AG04450 (cell line): ENCODE measurements around the gene GSE1. TPM values are rescaled to one million over a fixed set of nuclear protein-coding genes. Genes with fewer than 3 reads are reported as not detected.

Experiments used
- CTCF ChIA-PET: fragments of 300-600, 350-600 bp; formaldehyde crosslinking; extraction: SDS; loops from one replicate; lab custom pipeline; 2022; ENCODE audit warnings: antibody characterized with exemption, inconsistent platforms; lab: Charles Lee
- POLR2A ChIA-PET: fragments of 350-600 bp; formaldehyde crosslinking; extraction: SDS; loops from one replicate; lab custom pipeline; 2021; ENCODE audit warnings: antibody characterized with exemption, inconsistent platforms; lab: Yijun Ruan, JAX
- DNase-seq: peaks from one replicate; pipeline ENCODE4 v3.0.0-alpha.2; 2011; ENCODE audit warnings: low read depth, low spot score
- H3K27ac ChIP-seq: one replicate; pipeline ENCODE4 v1.5.1; 2012; ENCODE audit warnings: low read depth, low read length, control low read depth
- H3K27me3 ChIP-seq: one replicate; pipeline ENCODE4 v1.6.0; 2012; ENCODE audit warnings: low read length; ENCODE audit not compliant: control insufficient read depth, insufficient read depth
- H3K4me3 ChIP-seq: 2 replicates; pipeline ENCODE4 v1.5.1; 2011; ENCODE audit warnings: mild to moderate bottlenecking, low read depth, low read length, control low read depth
- H3K9me3 ChIP-seq: 2 replicates; pipeline ENCODE4 v1.5.1; 2012; ENCODE audit warnings: low read length; ENCODE audit not compliant: control insufficient read depth, insufficient read depth
- polyA plus RNA-seq: library from polyadenylated mRNA; depleted of rRNA; stranded (reverse); fragments of >200 nt; gene quantifications from 2 replicates; pipeline ENCODE4 v1.2.3, GENCODE V29; 2011
- TF ChIP-seq, protein P1 (sequence below): IDR thresholded peaks from 2 replicates; pipeline ENCODE4 v1.5.1; 2011; ENCODE audit warnings: low read depth, low read length, control low read depth, inconsistent platforms

GSE1 gene
- polyA plus RNA-seq, 1 experiment: 18.2 TPM

DNA sequence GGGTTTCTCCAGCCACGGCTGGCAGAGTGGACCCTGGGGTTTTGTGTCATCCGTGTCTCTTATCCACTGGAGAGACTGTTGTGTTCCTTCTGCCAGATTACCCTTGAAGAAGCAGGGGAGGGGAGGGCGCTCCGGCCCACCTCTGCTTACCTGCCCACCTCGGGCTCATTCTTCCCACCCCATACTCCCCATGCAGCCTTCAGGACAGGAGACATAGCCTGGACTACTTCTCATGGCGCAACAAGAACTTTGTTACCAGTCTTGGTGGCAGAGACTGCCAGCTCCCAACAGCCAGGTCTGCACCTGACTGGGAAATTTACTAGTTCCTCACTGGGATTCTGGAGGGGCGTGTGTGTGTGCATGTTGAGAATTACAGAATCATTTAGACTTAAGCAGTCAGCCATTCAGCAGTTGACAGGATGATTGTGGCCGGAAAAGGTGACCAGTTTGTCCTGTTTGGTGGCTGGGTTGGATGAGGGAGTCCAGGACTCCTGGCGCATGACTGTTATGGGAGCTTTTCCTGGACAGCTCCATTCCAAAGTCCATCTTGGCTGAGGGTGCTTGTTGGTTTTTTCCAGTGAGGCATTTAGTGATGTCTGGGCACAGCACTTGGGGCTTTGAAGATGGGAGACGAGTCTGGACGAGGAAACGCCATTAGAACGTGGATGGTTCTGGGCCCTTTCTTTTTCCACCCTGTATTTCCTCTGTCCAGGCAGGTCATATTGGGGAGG, 8.7 kb downstream of the GSE1 start:
- Histone ChIP-seq H3K9me3 (no peaks in the 10 kb centered on the region; the same call in 1 of the 2 replicates), H3K27me3 (no peaks in the 10 kb centered on the region), H3K27ac (no peak overlapping the region), H3K4me3 (no peak overlapping the region)
- ChIA-PET CTCF (no interaction called here), POLR2A (interaction anchor here (0.6 kb wide), 1 partner anchor 161 kb away, joined by 3 read pairs; no protein-coding TSS in a partner anchor)
- no peak for DNase-seq
- TF ChIP-seq, protein P1, sequence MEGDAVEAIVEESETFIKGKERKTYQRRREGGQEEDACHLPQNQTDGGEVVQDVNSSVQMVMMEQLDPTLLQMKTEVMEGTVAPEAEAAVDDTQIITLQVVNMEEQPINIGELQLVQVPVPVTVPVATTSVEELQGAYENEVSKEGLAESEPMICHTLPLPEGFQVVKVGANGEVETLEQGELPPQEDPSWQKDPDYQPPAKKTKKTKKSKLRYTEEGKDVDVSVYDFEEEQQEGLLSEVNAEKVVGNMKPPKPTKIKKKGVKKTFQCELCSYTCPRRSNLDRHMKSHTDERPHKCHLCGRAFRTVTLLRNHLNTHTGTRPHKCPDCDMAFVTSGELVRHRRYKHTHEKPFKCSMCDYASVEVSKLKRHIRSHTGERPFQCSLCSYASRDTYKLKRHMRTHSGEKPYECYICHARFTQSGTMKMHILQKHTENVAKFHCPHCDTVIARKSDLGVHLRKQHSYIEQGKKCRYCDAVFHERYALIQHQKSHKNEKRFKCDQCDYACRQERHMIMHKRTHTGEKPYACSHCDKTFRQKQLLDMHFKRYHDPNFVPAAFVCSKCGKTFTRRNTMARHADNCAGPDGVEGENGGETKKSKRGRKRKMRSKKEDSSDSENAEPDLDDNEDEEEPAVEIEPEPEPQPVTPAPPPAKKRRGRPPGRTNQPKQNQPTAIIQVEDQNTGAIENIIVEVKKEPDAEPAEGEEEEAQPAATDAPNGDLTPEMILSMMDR: no peak

DNA sequence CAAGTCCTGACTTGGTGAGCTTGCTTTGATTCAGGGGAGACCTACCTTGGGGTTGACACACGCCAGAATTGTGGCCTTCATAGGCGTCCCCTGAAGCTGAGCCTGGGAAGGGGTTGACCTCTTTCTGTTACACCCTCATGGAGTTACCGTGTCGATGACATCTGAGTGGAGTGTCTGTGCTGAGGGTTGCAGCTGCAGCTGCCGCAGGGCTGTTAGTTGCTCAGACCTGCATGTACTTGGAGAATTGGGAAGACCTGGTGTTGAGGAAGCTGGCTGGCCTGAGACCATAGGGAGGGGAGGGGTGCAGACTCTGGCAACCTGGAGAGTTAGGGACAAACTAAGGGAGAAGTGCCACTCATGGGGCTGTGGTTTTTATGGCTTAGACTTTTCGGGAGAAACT, 9.6 kb downstream of the GSE1 start:
- Histone ChIP-seq H3K27me3 (no peaks in the 10 kb centered on the region), H3K9me3 (peaks cover 2% of the 10 kb centered on the region; the same call in 1 of the 2 replicates), H3K4me3 (no peak overlapping the region), H3K27ac (no peak overlapping the region)
- ChIA-PET POLR2A (no interaction called here), CTCF (no interaction called here)
- no peak for DNase-seq
- TF ChIP-seq, protein P1: no peak

DNA sequence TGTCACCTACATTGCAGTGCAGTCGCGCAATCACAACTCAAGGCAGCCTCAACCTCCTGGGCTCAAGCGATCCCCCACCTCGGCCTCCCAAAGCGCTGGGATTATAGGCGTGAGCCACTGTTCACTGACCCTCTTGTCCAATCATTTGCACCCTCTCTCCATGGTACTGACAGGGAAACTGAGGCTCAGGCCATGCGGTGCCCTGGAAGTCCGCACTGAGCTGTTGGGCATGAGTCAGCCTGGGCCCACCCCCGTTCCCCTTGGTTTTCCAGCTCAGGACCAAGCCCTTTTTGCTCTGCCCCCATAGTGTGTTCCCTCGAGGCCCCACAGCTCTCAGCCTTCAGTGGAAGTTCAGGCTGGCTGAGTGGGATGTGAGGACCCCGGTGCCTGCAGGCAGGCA, 10.1 kb downstream of the GSE1 start:
- Histone ChIP-seq H3K9me3 (peaks cover 8% of the 10 kb centered on the region; the same call in 1 of the 2 replicates), H3K27ac (no peak overlapping the region), H3K4me3 (no peak overlapping the region), H3K27me3 (no peaks in the 10 kb centered on the region)
- ChIA-PET CTCF (no interaction called here), POLR2A (no interaction called here)
- no peak for DNase-seq
- TF ChIP-seq, protein P1: no peak

DNA sequence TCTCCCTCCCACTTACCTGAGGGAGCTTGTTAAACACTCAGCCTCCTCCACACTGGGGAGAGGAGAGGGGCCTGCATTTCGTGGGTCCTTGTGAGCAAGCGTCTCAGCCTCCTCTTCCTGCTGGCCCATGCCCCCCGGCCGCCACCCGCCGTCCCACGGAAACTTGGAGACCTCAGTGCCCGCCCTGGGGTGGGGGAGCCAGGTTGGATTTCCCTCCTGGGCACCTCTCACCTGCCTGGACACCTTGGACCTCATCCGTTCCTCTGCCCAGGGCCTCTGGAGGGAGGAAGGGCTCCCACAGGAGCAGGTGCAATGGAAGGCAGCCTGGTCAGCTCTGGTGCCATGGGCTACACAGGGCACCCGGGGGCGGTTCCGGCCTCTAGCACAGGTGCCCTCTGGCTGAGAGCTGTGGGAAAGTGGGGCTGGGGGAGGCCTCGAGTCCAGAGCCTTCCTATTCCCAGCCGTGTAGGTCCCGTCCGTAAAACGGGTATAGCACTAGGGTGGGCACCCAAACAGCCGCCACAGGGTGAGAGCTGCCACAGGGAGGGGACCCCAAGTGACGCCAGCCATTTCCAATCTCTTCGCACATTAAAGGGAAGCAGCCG, 11.0 kb downstream of the GSE1 start:
- ChIA-PET POLR2A (no interaction called here), CTCF (interaction anchor here (1.0 kb wide), 1 partner anchor 9 kb away, joined by 3 read pairs; no protein-coding TSS in a partner anchor)
- Histone ChIP-seq H3K27me3 (no peaks in the 10 kb centered on the region), H3K27ac (no peak overlapping the region), H3K9me3 (peaks cover 16% of the 10 kb centered on the region), H3K4me3 (no peak overlapping the region)
- DNase-seq: no peak
- TF ChIP-seq, protein P1: no peak

DNA sequence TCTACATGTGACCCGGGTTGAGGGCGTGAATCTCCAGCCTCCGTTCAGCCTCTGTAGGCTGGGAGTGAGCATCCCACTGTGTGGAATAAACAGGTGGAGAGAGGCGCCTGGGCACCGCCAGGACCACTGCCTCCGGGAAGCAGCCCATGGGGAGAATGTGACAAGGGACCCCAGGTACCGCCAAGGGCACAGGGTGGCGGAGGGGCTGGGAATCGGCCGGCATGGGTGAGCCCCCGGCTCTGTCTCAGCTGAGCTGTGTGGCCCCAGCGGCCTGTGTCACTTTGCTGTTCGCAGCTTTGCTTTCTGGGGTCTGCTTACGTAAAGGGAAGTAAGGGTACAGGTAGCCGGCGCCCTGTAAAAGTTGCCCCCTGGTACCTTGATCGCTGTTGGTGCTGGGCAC, 11.5 kb downstream of the GSE1 start:
- no peak for DNase-seq
- TF ChIP-seq, protein P1: no peak
- Histone ChIP-seq H3K4me3 (no peak overlapping the region), H3K27me3 (no peaks in the 10 kb centered on the region), H3K9me3 (peaks cover 22% of the 10 kb centered on the region), H3K27ac (no peak overlapping the region)
- POLR2A ChIA-PET: no interaction called here
- CTCF ChIA-PET: interaction anchor here (1.0 kb wide), 1 partner anchor 9 kb away, joined by 3 read pairs; no protein-coding TSS in a partner anchor
